GM12875 (cell line): ENCODE results near the gene ITM2B.

Experiments used
- H3K4me3 ChIP-seq: one replicate; pipeline ENCODE4 v1.5.1; 2011; ENCODE audit warnings: low read depth, low read length, control low read depth
- TF ChIP-seq, protein P1 (sequence below): IDR thresholded peaks from 2 replicates; pipeline ENCODE4 v1.5.1; 2011; ENCODE audit warnings: low read depth, mild to moderate bottlenecking, control low read depth, inconsistent platforms, low read length, moderate library complexity, borderline replicate concordance; ENCODE audit not compliant: insufficient read depth

The ITM2B gene

GRCh38 chr13:48230541-48230940 lies 2.5 kb upstream of the ITM2B start:
- H3K4me3 ChIP-seq, result no peak overlapping the region

DNA sequence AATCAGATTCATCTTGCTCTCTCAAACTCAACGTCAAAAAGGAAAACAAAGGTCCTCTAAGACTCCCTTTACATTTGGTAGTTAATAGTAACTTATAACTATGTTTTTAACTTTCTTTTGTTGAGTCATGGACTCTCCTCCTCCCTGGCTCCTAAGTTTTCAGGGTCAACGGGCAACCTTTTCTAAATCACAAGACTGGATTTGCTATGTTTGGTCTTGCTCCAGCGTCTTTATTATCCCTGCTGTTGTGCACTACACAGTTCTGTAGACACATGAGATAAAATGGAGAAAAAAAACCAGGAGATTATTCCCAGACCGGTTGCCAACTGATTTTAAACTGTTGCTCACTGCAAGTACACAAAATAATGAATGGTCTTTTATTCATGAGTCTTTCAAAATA lies 1.9 kb upstream of the ITM2B start:
- H3K4me3 ChIP-seq, result no peak overlapping the region
- TF ChIP-seq, protein P1, sequence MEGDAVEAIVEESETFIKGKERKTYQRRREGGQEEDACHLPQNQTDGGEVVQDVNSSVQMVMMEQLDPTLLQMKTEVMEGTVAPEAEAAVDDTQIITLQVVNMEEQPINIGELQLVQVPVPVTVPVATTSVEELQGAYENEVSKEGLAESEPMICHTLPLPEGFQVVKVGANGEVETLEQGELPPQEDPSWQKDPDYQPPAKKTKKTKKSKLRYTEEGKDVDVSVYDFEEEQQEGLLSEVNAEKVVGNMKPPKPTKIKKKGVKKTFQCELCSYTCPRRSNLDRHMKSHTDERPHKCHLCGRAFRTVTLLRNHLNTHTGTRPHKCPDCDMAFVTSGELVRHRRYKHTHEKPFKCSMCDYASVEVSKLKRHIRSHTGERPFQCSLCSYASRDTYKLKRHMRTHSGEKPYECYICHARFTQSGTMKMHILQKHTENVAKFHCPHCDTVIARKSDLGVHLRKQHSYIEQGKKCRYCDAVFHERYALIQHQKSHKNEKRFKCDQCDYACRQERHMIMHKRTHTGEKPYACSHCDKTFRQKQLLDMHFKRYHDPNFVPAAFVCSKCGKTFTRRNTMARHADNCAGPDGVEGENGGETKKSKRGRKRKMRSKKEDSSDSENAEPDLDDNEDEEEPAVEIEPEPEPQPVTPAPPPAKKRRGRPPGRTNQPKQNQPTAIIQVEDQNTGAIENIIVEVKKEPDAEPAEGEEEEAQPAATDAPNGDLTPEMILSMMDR, result no peak

More at GRCh38 chr13:48230541-48230940, 2.5 kb upstream of the ITM2B start:
- TF ChIP-seq, protein P1, result no peak

DNA sequence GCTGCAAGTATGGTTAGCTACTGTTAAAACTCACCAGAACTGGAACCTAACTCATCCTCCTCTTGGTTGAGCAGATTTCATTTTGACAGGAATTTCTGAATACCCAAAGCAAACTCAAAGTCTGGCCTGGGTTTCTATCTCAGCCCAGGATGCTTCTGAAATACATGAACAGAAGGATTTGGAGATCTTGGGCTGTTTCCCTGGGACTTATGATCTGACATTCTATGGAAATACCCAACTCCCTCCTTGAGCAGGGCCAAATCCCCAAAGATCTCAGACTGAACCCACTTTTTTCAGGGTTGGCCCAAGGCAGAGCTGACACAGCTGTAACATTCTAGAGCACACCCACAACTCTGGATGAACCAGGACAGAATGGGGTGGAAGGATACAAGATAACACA lies 1.1 kb upstream of the ITM2B start:
- H3K4me3 ChIP-seq, result no peak overlapping the region
- TF ChIP-seq, protein P1, result no peak

DNA sequence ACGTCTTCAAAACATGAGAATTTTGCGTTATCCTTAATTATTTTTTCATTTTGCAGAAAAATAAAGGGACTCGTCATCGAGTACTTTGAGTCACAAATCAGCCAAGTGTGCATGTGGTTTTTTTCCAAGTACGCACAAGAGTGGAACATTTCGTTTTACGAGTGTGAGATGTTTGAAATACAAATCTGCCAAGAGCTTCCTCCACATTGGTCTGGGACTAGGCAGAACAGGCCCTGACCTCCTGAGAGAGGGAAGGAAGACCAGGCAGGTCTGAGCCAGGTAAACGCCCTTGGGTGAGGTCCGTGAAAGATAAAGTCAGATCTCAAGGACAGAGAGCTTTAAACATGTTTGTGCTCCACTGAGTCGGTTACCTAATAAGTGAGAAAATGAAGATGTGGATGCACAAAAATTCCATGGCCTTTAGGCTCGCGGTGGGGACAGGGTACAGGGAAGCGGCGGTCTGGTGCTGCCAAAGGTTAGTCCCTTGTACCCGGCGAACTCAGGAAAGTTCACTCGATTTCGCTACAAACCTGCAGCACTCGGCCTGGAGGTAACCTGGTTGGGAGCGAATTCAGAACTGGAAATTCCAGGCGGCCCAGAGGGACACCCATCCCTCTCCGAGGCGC lies 473 bp upstream of the ITM2B start:
- TF ChIP-seq, protein P1, result no peak
- peak overlapping the region; percentile 82 for H3K4me3 ChIP-seq

- TF ChIP-seq, protein P1, result no peak
- peak overlapping the region; percentile 82 for H3K4me3 ChIP-seq
Observed at GRCh38 chr13:48233889-48234488, 983 bp downstream of the ITM2B start.

GRCh38 chr13:48234566-48235340 lies 1.7 kb downstream of the ITM2B start:
- TF ChIP-seq, protein P1, result no peak
- H3K4me3 ChIP-seq, result no peak overlapping the region
